ENCODE measurements around the gene STYXL2. TPM values are rescaled to one million over a fixed set of nuclear protein-coding genes. Genes with fewer than 3 reads are reported as not detected.
A peak's percentile ranks its signal among the peaks of the same experiment; 100 is the strongest.

Gene STYXL2
- total and polyA plus RNA-seq, 2 of the 4 experiments (the other 2 are of a cell fraction): not detected

- Histone ChIP-seq H4K5ac (ENCODE audit: low read depth, low read length) (no peak overlapping the region), H2BK15ac (ENCODE audit: low read depth, low read length) (no peak overlapping the region), H3K9ac (ENCODE audit: low read depth, low read length) (no peak overlapping the region), H3K4me1 (ENCODE audit: control insufficient read depth, insufficient read depth, low read length) (no peaks in the 10 kb centered on the region), H3K79me1 (ENCODE audit: low read depth in 1 of 2, low read length in 2 of 2) (no peaks in the 10 kb centered on the region), H3K27me3 (ENCODE audit: control insufficient read depth, insufficient read depth, low read length) (peaks cover 6% of the 10 kb centered on the region), H3K27ac (ENCODE audit: insufficient read depth, low read length) (no peak overlapping the region), H4K8ac (ENCODE audit: low read depth in 2 of 2, low read length in 2 of 2) (no peak overlapping the region), H3K4me3 (ENCODE audit: insufficient read depth, low read depth, low read length) (no peak overlapping the region), H2AFZ (replicated peaks; ENCODE audit: low read length, poor library complexity) (peak overlapping the region; percentile 43), H4K20me1 (ENCODE audit: insufficient read depth, low read length) (no peaks in the 10 kb centered on the region), H3K4ac (ENCODE audit: low read depth, low read length) (no peak overlapping the region), H2AK5ac (ENCODE audit: low read depth, low read length) (no peak overlapping the region), H4K91ac (ENCODE audit: insufficient read depth, low read depth, low read length) (no peak overlapping the region), H2BK20ac (ENCODE audit: low read depth, low read length) (no peak overlapping the region), H2AK9ac (replicated peaks; ENCODE audit: low read depth, low read length, poor library complexity) (no peak overlapping the region), H3K18ac (ENCODE audit: low read depth, low read length) (no peak overlapping the region), H3K36me3 (ENCODE audit: control insufficient read depth, insufficient read depth, low read length) (no peaks in the 10 kb centered on the region), H3K23ac (ENCODE audit: low read depth, low read length) (no peak overlapping the region), H3K9me3 (ENCODE audit: control insufficient read depth, insufficient read depth, low read length) (no peaks in the 10 kb centered on the region), H2BK120ac (ENCODE audit: low read depth, low read length) (no peak overlapping the region), H3K9me1 (ENCODE audit: insufficient read depth, low read length) (no peaks in the 10 kb centered on the region), H2BK5ac (ENCODE audit: low read depth, low read length, poor library complexity, severe bottlenecking) (no peak overlapping the region), H3K14ac (replicated peaks; ENCODE audit: low read depth, low read length) (no peak overlapping the region), H3K56ac (ENCODE audit: extremely low read depth, insufficient read depth, low read length) (no peak overlapping the region), H3K4me2 (ENCODE audit: low read depth, low read length) (no peak overlapping the region)
- in situ Hi-C loops (cut with MboI; ENCODE audit: low sequenced_read_pairs) (no loop called here), intact Hi-C loops (cut with micrococcal nuclease) (no loop called here), dilution Hi-C loops (cut with HindIII; ENCODE audit: low sequenced_read_pairs, unreplicated experiment) (no loop called here)
- CTCF ChIA-PET: no interaction called here
- ATAC-seq (ENCODE audit: low read depth) (no peak), DNase-seq (no peak)
- no peak for TF ChIP-seq FOS (IDR thresholded peaks at IDR 0.05; ENCODE audit: low read depth, low read length)
- TF ChIP-seq RFX5 (IDR thresholded peaks at IDR 0.05; ENCODE audit: low read depth, low read length): no peak
- no peak for TF ChIP-seq MAZ (IDR thresholded peaks at IDR 0.05; ENCODE audit: borderline replicate concordance, low read depth, low read length)
- no peak for TF ChIP-seq CEBPB (IDR thresholded peaks at IDR 0.05; ENCODE audit: low read depth, low read length)
- TF ChIP-seq POLR2A (IDR thresholded peaks at IDR 0.05; ENCODE audit: low read depth, low read length): no peak
- no peak for TF ChIP-seq SMC3 (IDR thresholded peaks at IDR 0.05; ENCODE audit: low read depth, low read length)
- no peak for TF ChIP-seq MAFK (IDR thresholded peaks at IDR 0.05; ENCODE audit: low read depth, low read length)
- no peak for TF ChIP-seq CHD1 (IDR thresholded peaks at IDR 0.05; ENCODE audit: low read depth, low read length)
- TF ChIP-seq NFE2L2 (IDR thresholded peaks at IDR 0.05; ENCODE audit: low read depth, low read length): no peak
- TF ChIP-seq RAD21 (IDR thresholded peaks at IDR 0.05; ENCODE audit: low read length): no peak
- no peak for TF ChIP-seq ELK1 (IDR thresholded peaks at IDR 0.05; ENCODE audit: borderline replicate concordance, low read depth, low read length)
- TF ChIP-seq BHLHE40 (IDR thresholded peaks at IDR 0.05; ENCODE audit: low read depth, low read length): no peak
- TF ChIP-seq, protein P1, sequence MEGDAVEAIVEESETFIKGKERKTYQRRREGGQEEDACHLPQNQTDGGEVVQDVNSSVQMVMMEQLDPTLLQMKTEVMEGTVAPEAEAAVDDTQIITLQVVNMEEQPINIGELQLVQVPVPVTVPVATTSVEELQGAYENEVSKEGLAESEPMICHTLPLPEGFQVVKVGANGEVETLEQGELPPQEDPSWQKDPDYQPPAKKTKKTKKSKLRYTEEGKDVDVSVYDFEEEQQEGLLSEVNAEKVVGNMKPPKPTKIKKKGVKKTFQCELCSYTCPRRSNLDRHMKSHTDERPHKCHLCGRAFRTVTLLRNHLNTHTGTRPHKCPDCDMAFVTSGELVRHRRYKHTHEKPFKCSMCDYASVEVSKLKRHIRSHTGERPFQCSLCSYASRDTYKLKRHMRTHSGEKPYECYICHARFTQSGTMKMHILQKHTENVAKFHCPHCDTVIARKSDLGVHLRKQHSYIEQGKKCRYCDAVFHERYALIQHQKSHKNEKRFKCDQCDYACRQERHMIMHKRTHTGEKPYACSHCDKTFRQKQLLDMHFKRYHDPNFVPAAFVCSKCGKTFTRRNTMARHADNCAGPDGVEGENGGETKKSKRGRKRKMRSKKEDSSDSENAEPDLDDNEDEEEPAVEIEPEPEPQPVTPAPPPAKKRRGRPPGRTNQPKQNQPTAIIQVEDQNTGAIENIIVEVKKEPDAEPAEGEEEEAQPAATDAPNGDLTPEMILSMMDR (conservative IDR thresholded peaks at IDR 0.05; ENCODE audit: low read depth, low read length): no peak
- TF ChIP-seq RCOR1 (IDR thresholded peaks at IDR 0.05; ENCODE audit: insufficient replicate concordance, low read length): no peak
- TF ChIP-seq USF2 (IDR thresholded peaks at IDR 0.05; ENCODE audit: low read depth, low read length): no peak
- TF ChIP-seq MXI1 (IDR thresholded peaks at IDR 0.05; ENCODE audit: borderline replicate concordance, low read depth, low read length): no peak
- POLR2A ChIA-PET (ENCODE audit: unreplicated experiment): no interaction called here
- no TSS peak for BruUV-seq (replicated peaks)
- no CpG with 5 or more reads among the region's 5 CpGs for WGBS, 2 experiments (ENCODE audit: extremely low coverage in 2 of 2, insufficient read length in 1 of 2)
Measured at GRCh38 chr1:167127236-167127635, 33.4 kb downstream of the STYXL2 start.

All from IMR-90 (cell line).